GM21576 (cell line): ENCODE data around the gene CAPRIN2.

Source experiments
- ATAC-seq: cut with Tn5 transposase; IDR thresholded peaks from one replicate; pipeline ENCODE4 v1.9.1; 2021; ENCODE audit warnings: mild to moderate bottlenecking, moderate library complexity; ENCODE audit not compliant: unreplicated experiment

The CAPRIN2 gene

DNA sequence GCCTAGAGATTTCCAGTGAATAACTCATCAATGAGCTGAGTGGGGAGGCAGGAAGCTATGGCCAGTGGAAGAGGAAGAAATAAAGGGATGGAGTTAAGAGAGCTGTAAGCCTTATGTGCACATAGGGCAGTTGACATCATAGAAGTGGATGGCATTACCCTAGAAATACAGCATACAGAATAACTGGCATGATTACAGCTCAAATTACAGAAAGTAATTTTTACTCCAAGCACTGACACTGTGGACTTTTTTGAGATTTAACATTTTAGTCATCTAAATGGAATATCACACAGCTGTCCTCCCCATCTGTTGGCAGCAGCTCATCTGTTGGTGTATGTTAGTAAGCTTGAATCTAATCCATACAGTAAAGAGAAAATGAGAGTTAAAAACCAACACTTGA is 53.7 kb downstream of the CAPRIN2 start:
- ATAC-seq: no peak

DNA sequence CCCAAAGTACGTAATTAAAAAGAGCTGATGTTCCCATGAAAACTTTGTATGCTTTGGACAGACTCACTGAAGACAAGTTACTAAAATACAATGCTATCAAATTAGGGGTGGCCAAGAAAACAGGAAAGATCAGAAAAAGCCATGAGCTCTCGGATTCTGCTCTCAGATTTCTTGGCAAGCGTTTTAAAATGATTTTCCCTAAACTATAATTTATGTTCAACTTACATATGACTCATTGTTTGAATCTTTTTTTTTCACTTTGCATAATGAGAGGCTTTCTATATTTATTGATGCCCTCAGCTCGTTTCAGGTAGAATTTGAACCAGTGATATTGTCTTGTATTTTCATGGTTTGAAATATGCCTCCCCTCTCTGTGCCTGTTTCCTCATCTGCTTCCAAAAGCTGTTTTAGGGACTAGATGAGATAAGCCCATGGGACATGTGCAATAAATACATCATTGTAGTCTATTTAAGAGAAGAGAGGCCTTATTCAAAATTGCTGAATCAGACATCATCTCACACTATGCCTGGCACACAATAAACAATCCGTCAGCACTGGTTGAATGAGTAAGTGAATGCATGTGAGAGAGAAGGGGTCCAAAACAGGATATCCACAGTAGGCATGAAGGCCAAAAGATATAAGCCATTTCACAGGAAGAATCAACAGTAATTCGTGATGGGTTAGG is 54.4 kb downstream of the CAPRIN2 start:
- ATAC-seq: no peak

DNA sequence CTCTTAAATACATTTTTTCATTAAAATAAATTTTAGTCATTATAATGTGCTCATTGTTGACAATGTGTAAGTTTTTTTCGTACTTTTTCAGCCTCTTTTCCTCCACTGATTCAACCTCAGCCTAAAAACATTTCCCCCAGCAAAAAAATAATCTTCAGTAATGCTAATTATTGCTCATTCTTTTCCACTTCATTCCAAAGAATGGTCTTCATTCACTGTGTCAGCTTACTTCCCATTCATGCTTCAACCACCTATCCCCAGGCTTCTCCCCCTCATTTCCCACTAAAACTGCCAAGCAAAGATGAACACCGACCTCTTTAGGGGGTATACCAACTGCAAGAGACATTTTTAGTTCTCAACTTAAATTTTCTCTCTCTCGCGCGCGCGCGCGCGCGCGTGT is 56.4 kb downstream of the CAPRIN2 start:
- no peak for ATAC-seq

DNA sequence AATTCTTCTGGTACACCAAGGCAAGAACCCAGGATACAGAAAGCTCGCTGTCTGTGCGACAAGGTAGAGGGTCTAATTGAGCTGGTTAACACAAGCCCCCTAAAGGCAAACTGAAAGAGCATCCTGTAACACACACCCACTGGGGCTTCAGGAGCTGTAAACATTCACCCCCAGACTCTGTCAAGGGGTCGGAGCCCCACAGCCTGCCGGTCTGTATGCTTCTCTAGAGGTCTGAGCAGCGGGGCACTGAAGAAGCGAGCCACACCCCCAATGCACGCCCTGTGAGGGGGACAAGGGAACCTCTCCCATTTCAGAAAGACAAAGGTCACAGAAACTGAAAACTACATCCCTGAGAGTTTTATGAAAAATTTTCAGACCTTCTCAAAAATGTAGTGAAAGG is 57.8 kb downstream of the CAPRIN2 start:
- ATAC-seq: no peak

DNA sequence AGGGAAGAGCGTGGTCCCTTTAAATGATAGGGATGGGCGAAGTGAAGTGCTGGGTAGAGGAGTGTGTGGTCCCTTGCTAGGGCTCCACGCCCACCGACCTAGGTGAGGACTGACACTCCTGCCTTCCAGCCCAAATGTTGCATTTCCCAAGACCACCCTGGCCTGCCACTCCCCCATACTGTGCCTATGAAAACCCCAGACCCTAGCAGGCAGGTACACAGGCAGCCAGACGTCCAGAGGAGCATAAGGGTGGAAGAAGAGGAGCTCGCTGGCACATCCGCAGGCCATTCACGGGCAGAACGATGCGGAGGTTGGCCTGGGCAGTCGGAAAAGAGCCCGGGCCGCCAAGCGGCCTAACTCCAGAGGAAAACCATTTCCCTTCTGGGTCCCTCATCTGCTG is 58.3 kb downstream of the CAPRIN2 start:
- no peak for ATAC-seq

DNA sequence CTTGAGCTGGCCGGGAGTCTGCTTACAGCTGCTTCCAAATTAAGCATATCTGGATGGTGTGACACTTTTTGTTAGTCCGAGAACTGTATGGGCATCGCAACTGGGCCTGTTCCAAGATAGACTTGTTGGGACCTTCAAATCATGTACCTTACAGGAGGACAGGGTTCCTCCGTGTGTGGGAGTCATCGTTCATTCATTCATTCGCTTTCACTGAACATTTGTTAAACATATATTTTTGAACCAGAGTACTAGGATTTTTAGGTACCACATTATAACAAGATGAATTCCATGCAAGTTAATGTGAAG is 58.7 kb downstream of the CAPRIN2 start:
- ATAC-seq: peak; percentile 29

DNA sequence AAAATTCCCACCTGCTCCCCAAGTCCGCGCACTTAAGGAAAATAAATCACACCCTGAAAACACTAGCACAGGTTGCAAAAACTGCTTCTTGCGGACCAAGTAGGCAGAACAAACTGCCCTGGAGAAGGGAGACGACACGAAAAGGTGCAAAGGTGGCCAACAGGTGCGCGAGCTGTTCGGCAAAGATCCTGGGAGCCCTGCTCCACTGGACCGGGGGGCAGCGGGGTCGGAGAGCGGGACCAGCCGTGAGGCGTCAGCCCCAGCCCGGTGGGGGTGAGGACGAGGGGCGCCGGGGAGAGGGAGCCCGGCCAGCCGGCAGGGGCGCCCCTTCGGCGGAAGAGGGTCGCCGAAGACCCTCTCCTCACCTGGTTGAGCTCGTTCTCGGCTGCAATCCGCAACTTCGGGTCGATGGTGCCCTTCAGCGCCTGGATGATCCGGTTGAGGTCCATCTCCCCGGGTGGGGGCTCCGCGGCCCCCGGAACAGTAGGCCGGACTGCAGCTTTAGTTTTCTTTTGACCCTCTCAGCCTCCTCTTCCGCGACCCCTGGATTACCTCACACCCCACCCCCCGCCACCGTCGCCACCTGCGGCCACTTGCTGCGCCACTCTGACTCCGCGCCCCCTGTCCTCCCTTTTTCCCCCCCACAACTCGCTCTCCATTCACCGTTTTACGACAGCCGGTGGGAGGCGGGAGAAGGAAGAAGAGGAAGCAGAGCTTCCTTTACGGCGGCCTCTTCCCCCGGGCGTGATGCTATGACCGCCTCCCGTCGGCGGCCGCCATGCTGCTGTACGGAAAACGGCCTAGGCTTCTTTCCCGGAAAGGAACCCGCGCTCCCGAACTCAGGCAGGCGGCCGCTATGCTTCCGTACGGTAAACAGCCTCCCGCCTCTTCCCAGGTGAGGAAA is 59.3 kb downstream of the CAPRIN2 start, which contains the start of gene IPO8:
TSS of gene IPO8 (minus strand) at position 671 of the 904 bp plus-strand sequence. CDS start at position 449, 222 bp downstream.
- peak; percentile 81 for ATAC-seq

DNA sequence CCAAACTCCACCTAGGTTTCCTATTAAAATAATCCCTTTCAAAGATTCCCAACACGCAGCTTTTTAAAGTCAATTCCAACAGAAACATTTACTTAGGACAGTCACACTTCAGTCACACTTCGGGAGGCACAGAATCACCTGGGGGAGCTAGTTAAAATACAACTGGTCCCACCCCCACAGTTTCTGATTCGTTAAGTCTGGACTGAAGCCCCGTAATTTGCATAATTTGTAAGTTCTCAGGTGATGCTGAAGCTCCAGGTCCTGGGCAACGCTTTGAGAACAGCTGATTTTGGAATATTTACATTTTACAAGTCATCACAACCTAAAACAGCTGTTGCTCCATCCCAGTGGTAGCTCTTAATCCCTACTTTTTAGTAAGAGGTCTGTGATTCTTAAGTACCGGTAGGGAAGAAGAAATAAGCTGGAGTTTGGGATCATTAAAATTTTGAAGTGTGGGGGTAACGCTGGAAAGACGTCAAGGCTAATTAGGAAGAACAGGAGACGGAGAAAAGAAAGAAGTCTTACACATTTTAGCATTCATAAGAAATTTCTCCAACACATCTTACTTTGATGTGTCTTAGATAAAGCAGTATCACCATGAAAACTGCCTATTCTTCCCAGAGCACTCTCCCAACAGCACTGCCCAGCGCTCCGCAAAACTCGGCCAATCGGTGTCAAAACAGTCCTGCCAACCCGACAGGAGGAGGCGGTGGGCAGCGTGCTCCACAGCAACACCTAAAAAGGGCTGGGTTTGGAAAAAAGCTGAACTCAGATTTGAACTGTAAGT is 60.1 kb downstream of the CAPRIN2 start:
- ATAC-seq: no peak

DNA sequence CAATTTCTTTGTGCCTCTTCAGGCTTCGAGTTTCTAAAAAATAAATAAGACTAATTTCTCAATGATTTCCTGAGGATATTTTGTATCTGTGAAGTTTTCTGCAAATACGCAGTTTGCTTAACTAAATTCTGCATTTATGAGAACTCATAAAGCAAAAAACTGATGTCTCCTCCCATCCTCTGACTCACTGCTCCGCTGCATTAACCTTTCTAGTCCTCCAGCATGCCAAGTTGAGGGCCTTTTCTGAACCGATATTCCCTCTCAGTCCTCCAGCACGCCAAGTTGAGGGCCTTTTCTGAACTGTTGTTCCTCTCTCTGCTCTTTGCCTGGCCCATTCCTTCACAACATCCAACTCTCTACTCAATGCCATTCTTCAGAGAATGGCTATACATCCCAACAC is 62.3 kb downstream of the CAPRIN2 start:
- no peak for ATAC-seq

DNA sequence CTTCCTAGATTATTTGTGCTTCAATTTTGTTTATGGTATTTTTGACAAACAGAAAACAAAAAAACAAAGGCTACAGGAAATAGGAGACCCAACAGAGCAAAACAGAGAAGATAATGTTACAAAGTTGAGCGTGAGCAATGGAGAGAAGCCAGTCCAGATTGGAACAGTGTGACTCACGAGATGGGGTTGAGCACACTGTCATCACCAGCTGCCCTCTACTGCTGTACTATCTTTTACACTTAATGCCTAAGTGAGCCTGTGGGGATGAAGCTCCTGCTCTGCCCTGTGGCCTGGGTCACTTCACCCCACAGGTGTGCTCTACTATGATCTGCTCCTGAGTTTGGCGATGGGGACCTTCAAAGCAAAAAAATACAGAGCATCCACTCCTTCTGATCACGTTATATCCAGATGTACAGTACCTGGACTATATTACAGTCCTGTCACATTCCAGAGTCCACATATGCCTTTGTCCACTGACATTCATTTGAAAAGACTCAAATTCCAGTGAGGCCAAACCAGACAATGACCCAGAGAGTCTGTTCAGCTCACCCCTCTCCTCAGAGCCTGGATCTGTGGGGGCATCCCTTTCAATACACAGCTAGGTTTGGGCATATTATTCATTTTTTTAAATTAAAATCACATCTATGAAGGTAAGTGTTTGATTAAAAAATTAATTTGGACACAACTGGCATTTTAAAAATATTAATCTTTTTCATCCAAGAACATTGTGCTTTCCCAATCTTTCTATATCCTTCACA is 63.5 kb downstream of the CAPRIN2 start:
- no peak for ATAC-seq

DNA sequence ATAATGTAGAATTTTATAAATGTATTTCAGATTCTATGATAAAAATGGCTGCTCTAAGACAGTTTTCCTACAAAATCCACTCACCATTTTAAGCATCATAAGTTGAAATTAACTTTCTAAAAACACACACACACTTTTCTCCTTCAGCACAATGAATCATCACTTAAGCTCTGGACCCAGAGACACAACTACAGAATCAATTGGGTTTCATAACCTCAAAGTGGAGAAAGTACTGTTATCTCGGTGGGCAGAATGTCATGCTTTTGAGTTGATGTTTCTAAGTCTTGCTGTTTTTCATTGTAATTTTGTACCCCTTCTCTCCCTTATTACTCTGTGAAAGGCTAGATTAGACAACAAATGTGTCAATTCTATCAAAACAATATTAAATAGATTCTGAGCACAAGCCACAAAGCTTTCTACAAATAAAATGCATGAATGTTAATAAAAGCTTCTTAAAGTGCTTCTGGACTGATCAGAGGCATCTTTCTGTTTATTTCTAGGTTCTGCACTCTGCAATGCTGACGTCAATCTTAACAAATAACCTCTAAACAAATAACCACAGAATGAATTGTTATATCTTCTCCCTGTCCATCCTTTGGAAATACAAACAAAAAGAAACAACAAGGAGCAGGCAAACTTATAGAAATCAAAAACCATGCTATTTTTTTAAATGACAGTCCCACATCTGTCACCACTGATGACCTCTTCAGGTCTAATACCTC is 67.3 kb downstream of the CAPRIN2 start:
- ATAC-seq: no peak

DNA sequence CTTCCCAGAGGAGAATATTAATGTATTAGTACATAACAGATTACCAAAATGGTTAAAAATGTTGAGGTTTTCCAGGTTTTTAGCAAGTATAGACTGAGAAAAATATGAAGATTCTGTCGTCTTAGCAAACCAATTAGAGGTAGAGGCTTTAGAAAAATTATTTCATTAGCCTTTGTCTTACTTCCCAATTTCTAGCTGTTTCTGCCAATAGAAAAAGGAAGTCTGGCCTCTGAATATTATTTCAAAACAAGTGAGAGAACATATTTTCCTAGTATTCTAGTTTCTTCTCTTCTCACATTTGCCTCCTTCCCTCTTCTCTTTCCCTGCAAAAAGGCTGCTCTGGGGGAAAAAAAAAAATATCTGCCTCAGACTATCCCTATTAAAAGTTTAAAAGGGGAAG is 75.5 kb downstream of the CAPRIN2 start:
- no peak for ATAC-seq

DNA sequence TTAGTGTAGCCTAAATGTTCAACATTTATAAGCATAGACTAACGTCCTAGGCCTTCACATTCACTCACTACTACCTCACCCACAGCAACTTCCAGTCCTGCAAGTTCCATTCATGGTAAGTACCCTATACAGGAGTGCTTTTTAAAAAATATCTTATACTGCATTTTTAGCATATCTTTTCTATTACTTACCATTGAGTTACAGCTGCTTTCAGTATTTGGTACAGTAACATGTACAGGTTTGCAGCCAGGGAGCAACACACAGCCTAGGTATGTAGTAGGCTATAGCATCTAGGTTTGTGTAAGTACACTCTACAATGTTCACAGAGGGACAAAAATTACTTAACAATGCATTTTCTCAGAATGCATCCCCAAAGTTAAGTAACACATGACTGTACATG is 76.5 kb downstream of the CAPRIN2 start:
- no peak for ATAC-seq

DNA sequence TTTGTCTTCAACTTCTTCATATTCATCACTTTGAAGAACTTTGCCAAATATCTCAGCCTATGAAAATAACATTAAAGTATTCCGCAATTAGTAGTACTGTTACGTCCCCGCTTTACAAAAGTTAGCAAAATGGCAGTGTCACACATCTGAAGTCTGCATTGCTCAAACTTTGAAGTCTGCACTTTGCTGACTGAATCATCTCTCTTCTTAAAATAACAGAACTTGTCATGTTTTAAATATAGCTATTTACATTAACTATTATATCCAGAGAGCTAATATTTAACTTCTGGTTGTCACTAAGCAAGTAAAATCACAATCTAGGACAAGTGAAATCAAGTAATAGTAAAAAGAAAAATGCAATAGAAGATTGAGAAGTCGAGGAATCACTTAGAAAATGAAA is 93.5 kb downstream of the CAPRIN2 start:
- ATAC-seq: no peak
